ENCODE results near the gene SLC25A13. TPM values are rescaled to one million over a fixed set of nuclear protein-coding genes. Genes with fewer than 3 reads are reported as not detected.

The SLC25A13 gene
- total and polyA plus RNA-seq, 2 of the 4 experiments (the other 2 are of a cell fraction) = 7.4 to 11.7 TPM

- Histone ChIP-seq H3K23ac (ENCODE audit: low read depth, low read length) (no peak overlapping the region), H4K5ac (ENCODE audit: low read depth, low read length) (no peak overlapping the region), H4K91ac (ENCODE audit: insufficient read depth, low read depth, low read length) (peak overlapping the region; percentile 19; the same call in 1 of the 2 replicates), H3K4me2 (ENCODE audit: low read depth, low read length) (peak overlapping the region; percentile 60), H2BK15ac (ENCODE audit: low read depth, low read length) (no peak overlapping the region), H3K9me1 (ENCODE audit: insufficient read depth, low read length) (peaks cover 6% of the 10 kb centered on the region), H4K8ac (ENCODE audit: low read depth in 2 of 2, low read length in 2 of 2) (no peak overlapping the region), H2AFZ (replicated peaks; ENCODE audit: low read length, poor library complexity) (no peak overlapping the region), H3K27ac (ENCODE audit: insufficient read depth, low read length) (peak overlapping the region; percentile 23; the same call in 1 of the 2 replicates), H3K27me3 (ENCODE audit: control insufficient read depth, insufficient read depth, low read length) (no peaks in the 10 kb centered on the region), H3K4me1 (ENCODE audit: control insufficient read depth, insufficient read depth, low read length) (peaks cover 11% of the 10 kb centered on the region), H2AK9ac (replicated peaks; ENCODE audit: low read depth, low read length, poor library complexity) (no peak overlapping the region), H2AK5ac (ENCODE audit: low read depth, low read length) (no peak overlapping the region; the same call in 1 of the 2 replicates), H3K4ac (ENCODE audit: low read depth, low read length) (peak overlapping the region; percentile 37; the same call in 1 of the 2 replicates), H4K20me1 (ENCODE audit: insufficient read depth, low read length) (peaks cover 14% of the 10 kb centered on the region; the same call in 1 of the 2 replicates), H3K18ac (ENCODE audit: low read depth, low read length) (no peak overlapping the region), H3K9me3 (ENCODE audit: control insufficient read depth, insufficient read depth, low read length) (no peaks in the 10 kb centered on the region), H3K36me3 (ENCODE audit: control insufficient read depth, insufficient read depth, low read length) (no peaks in the 10 kb centered on the region), H3K79me1 (ENCODE audit: low read depth in 1 of 2, low read length in 2 of 2) (peaks cover 25 to 32% of the 10 kb centered on the region in 2 experiments), H2BK120ac (ENCODE audit: low read depth, low read length) (no peak overlapping the region), H3K56ac (ENCODE audit: extremely low read depth, insufficient read depth, low read length) (no peak overlapping the region), H3K4me3 (ENCODE audit: insufficient read depth, low read depth, low read length) (no peak overlapping the region), H2BK20ac (ENCODE audit: low read depth, low read length) (no peak overlapping the region), H3K14ac (replicated peaks; ENCODE audit: low read depth, low read length) (no peak overlapping the region), H3K9ac (ENCODE audit: low read depth, low read length) (no peak overlapping the region), H2BK5ac (ENCODE audit: low read depth, low read length, poor library complexity, severe bottlenecking) (no peak overlapping the region)
- DNase-seq = peak; percentile 35
- ChIA-PET CTCF (no interaction called here), POLR2A (ENCODE audit: unreplicated experiment) (no interaction called here)
- ATAC-seq (ENCODE audit: low read depth) = peak; percentile 31
- no CpG with 5 or more reads among the region's 5 CpGs for WGBS, 2 experiments (ENCODE audit: extremely low coverage in 2 of 2, insufficient read length in 1 of 2)
- in situ Hi-C loops (cut with MboI; ENCODE audit: low sequenced_read_pairs) (no loop called here), dilution Hi-C loops (cut with HindIII; ENCODE audit: low sequenced_read_pairs, unreplicated experiment) (no loop called here), intact Hi-C loops (cut with micrococcal nuclease) (no loop called here)
- TF ChIP-seq MXI1 (IDR thresholded peaks at IDR 0.05; ENCODE audit: borderline replicate concordance, low read depth, low read length) (no peak), MAZ (IDR thresholded peaks at IDR 0.05; ENCODE audit: borderline replicate concordance, low read depth, low read length) (no peak), POLR2A (IDR thresholded peaks at IDR 0.05; ENCODE audit: low read depth, low read length) (no peak), RCOR1 (IDR thresholded peaks at IDR 0.05; ENCODE audit: insufficient replicate concordance, low read length) (no peak), SMC3 (IDR thresholded peaks at IDR 0.05; ENCODE audit: low read depth, low read length) (no peak), CTCF (conservative IDR thresholded peaks at IDR 0.05; ENCODE audit: low read depth, low read length) (no peak), ELK1 (IDR thresholded peaks at IDR 0.05; ENCODE audit: borderline replicate concordance, low read depth, low read length) (no peak), RFX5 (IDR thresholded peaks at IDR 0.05; ENCODE audit: low read depth, low read length) (no peak), NFE2L2 (IDR thresholded peaks at IDR 0.05; ENCODE audit: low read depth, low read length) (no peak), CHD1 (IDR thresholded peaks at IDR 0.05; ENCODE audit: low read depth, low read length) (no peak), CEBPB (IDR thresholded peaks at IDR 0.05; ENCODE audit: low read depth, low read length) (no peak), FOS (IDR thresholded peaks at IDR 0.05; ENCODE audit: low read depth, low read length) (no peak), MAFK (IDR thresholded peaks at IDR 0.05; ENCODE audit: low read depth, low read length) (no peak), BHLHE40 (IDR thresholded peaks at IDR 0.05; ENCODE audit: low read depth, low read length) (no peak), RAD21 (IDR thresholded peaks at IDR 0.05; ENCODE audit: low read length) (no peak)
- TF ChIP-seq, protein P1, sequence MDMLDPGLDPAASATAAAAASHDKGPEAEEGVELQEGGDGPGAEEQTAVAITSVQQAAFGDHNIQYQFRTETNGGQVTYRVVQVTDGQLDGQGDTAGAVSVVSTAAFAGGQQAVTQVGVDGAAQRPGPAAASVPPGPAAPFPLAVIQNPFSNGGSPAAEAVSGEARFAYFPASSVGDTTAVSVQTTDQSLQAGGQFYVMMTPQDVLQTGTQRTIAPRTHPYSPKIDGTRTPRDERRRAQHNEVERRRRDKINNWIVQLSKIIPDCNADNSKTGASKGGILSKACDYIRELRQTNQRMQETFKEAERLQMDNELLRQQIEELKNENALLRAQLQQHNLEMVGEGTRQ (IDR thresholded peaks at IDR 0.05; ENCODE audit: low read depth, low read length) = no peak
- no TSS peak for BruUV-seq (replicated peaks)
These were observed 18.7 kb downstream of the SLC25A13 start for GRCh38 chr7:96303105-96303685.

Measured in IMR-90 (cell line).